Activated CD4-positive, alpha-beta T cell treated with anti-CD3 and anti-CD28 coated beads for 24 hours (primary cell): Measurements from ENCODE around the gene RABL6.
A peak's percentile ranks its signal among the peaks of the same experiment; 100 is the strongest.
"Not testable (repeated sequence)": the region's sequence is repeated elsewhere in the genome, so short reads cannot be mapped to it uniquely, and the experiment has no call there.

ENCODE experiments used
- DNase-seq, 2 donors: peaks; one replicate each; pipeline ENCODE4 v3.0.0-alpha.2; 2020; ENCODE audit warnings: low read depth in 2 of 2

The RABL6 gene

GRCh38 chr9:136793086-136793946, 14.4 kb upstream of the RABL6 start:
- no peak for DNase-seq

DNA sequence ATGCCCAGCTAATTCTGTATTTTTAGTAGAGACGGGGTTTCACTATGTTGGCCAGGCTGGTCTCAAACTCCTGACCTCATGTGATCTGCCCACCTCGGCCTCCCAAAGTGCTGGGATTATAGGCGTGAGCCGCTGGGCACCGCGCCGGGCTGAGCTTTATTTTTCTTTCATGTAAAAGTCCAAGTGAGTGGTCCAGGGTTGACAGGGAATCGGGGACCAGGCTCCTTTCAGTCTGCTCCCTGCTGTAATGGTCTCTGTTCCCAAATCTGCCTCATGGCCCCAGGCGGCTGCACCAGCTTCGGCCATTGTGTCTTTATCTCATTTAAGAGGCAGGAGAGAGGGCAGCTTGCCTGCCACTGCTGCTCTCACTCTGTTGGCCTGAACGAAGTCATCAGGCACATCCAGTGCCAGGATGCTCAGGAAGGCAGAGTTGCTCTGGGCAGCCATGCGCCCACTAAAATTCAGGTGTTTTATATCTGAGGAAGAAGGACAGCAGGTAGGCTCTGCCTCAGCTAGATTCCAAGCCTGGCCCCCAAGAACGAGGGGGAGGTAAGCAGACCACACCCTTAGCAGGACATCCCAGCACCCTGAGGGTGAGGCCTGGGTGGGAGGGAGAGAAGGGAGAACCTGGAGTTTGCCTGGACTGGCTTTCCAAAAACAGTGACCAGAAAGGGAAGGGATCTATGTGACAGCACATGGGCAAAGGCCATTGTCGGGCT, 13.3 kb upstream of the RABL6 start:
- DNase-seq, result no peak

DNA sequence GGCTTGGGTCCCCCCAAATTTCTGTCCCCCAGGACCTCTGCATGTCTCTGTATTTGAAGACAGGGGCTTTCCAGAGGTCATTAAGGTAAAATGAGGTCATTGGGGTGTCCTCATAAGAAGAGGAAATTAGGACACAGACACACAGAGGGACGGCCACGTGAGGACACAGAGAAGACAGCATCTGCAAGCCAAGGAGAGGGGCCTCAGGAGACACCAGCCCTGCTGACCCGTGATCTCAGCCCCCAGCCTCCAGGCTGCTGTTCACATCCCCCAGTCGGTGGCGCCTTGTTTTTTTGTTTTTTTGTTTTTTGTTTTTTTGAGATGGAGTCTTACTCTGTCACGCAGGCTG, 12.8 kb upstream of the RABL6 start:
- DNase-seq, result no peak

- no peak for DNase-seq
Observed at GRCh38 chr9:136796238-136796774, 11.4 kb upstream of the RABL6 start, which contains the start of gene CCDC183. Gene CCDC183, plus strand, starts transcription at chr9:136796338. Its CDS starts 60 bp downstream, at chr9:136796398.

- not testable (repeated sequence) for DNase-seq
Observed at GRCh38 chr9:136796775-136797347, 10.9 kb upstream of the RABL6 start.

DNA sequence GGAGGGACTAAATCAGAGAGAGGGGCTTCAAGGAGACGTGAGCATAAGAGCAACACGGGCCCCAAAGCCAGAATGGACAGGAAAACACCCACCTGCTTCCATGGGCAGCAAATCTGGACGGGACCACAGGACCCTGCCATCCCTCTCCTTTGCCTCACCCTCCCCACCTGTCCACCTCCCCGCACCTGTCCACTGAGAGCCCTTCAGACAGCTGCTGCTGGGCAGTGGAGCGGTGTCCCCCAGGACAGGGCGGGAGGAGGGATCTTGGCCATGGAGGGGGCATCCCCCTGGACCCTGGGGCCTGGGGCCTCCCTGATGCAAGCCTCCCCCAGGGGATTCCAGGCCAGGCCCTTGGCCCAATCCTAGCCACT, 9.1 kb upstream of the RABL6 start:
- no peak for DNase-seq

DNA sequence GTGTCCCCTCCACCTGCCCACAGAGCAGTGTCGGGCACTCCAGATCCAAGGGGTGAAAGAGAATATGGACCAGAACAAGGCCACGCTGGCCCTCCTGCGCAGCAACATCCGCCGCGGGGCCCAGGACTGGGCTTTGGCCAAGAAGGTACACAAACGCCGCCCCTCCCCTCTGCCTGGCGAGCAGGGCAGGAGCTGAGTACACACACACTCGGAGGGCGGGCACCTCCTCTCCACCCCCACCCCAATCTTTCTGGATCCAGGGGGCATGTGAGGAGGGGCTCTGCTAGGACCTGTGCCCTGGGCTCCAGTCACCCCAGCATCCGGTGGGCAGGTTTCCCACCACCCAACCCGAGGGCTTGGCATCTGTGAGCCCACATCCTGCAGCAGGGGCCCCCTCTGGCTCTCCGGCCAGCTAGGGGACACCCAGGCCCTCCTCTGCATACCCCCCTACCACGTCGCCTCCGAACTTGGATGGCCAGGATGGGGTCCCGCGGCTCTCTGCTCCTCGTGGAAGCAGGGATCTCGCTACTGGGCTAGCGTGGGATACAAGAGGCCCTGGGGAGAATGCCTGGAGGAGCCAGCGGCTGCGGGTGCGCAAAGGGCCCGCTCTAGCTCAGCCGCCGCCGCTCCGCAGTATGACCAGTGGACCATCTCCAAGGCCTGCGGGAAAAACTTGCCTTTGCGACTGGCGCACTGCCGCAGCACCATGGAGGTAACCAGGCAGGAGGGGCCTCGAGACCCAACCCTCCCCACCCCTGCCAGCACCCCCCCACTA, 8.5 kb upstream of the RABL6 start:
- DNase-seq, result no peak

- peak; percentile 84 to 89 for DNase-seq
Observed at GRCh38 chr9:136799854-136800657, 7.7 kb upstream of the RABL6 start.

DNA sequence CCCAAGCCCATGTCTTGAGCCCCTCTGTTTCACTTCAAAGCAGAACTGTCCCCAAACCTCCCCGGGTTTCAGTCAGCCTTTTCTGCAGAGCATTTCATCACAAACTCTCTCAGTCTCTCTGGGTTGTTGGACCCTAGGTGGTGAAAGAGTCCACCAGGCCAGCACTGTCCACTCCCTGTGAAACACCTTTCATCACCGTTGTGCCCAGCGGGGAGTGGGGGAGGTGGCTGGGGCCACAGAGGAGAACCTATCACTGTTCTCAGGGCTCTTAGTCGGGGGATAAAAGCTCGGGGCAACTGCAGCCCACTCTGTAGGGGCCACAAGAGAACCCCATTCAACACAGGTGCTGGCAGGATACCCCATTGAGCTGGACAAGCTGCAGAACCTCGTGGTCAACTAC, 5.4 kb upstream of the RABL6 start:
- DNase-seq, result no peak

DNA sequence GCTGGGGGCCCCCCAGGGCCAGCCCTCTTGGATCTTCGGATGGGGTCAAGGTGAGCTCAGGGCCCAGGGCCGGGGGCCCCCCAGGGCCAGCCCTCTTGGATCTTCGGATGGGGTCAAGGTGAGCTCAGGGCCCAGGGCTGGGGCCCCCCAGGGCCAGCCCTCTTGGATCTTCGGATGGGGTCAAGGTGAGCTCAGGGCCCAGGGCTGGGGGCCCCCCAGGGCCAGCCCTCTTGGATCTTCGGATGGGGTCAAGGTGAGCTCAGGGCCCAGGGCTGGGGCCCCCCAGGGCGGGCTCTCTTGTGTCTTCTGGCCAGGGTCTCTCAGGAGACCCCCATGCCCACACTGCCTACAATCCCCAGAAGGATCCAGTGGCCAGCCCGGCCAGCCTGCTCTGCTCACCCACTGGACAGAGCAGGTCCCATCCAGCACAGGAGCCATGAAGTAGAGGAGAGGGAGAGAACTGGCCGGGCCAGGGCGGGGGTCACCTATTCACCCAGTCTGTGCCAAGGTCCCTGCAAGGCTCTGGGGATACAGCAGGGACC, 4.7 kb upstream of the RABL6 start:
- not testable (repeated sequence) for DNase-seq

GRCh38 chr9:136803551-136804508, 3.9 kb upstream of the RABL6 start:
- DNase-seq, result no peak

- no peak for DNase-seq
Observed at GRCh38 chr9:136804509-136805206, 3.1 kb upstream of the RABL6 start.

GRCh38 chr9:136805207-136805740, 2.5 kb upstream of the RABL6 start:
- no peak for DNase-seq

DNA sequence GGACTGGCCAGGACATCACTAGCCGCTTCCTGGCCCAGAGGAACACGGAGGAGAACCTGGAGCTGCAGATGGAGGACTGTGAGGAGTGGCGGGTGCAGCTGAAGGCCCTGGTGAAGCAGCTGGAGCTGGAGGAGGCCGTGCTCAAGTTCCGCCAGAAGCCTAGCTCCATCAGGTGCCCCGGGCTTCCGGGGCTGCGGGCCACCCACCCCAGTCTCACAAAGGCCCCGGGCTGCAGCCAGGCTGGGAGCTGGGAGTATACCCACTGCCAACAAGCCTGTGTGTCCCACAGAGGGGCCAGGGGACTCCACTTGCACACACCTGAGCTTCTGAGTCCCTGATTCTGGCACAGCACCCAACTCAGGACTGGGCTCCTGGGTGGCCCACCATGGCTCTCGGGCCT, 1.7 kb upstream of the RABL6 start:
- DNase-seq, result no peak

GRCh38 chr9:136806631-136807201, 1.0 kb upstream of the RABL6 start:
- no peak for DNase-seq

DNA sequence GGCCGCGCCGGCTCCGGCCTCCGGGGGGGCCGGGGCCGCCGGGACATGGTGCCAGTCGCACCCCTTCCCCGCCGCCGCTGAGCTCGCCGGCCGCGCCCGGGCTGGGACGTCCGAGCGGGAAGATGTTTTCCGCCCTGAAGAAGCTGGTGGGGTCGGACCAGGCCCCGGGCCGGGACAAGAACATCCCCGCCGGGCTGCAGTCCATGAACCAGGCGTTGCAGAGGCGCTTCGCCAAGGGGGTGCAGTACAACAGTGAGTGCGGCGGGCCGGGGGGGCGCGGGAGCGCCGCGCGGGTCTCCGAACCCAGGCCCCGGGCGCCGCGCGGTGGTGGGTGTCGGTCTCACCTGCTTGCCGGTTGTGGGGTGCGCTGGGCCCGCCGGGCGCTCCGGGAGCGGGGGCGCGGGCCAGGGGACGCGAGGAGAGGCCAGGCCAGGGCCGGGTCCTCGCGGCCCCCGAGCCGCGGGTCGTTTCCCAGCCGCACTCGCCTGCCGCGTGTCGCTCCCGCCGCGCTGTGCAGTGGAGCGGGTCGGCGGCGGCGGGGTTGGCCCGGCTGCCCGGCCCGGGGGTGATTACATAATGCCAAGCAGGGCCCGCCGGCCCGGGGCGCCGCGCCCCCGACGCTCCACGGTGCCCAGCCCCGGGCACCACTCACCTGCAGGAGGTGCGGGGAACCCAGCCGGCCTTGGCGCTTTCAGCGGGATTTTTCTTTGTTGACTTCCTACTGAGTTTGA, 492 bp downstream of the RABL6 start:
- DNase-seq, result peak in 1 of 2 donors; percentile 22

DNA sequence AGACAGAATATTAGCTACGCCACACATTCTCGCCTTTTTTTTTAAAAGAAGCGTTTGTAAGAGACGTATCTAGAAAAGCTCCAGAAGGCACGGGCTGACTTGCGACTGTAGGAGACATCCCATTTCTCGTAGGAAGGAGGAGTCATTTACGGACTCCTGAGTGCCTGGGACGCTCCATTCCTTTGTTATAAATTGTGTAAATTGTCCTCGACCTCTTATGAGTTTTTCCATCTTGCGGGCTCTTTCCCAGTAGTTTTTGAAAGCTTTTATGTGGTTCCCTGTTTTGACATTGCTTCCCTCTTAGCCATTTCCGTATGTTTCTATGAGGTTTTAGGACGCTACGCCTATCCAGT, 1.0 kb downstream of the RABL6 start:
- no peak for DNase-seq
